Measurements from ENCODE around the gene RPS21.
A peak's percentile ranks its signal among the peaks of the same experiment; 100 is the strongest.

RPS21 gene

DNA sequence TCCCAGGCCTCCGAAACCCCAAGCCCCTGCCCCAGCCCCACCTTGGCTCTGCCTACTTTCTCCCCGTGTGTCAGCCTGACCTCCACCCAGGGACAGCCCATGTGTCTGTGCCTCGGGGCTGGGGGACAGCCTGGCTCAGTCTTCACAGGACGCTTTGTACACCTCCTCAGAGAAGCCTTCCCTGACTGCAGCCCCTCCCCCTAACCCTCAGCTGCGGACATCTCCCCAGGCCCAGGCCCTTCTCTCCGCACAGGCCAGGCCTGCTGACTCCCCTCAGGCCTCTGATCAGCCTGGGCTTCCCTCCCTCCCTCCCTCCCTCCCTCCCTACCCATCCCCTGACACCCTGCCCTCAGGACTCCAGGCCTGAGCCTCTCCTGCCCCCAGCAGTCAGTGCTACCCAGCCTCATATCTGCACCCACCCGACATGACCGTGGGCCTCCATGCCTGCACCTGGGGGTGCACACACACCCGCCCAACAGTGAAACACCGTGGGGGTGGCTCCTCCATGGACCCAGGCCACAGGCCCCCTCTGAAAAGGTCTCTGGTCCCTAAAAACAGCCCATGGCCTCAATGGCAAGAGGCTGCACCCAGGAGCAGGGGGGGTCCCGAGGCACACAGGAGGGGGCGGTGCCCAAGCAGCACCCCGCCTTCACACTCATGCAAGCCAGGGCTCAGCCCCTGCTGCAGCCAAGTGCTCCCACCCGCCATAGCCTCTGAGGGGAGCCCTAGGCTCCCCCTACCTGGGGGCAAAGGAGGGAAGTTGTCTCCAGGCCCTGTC is 32.7 kb upstream of the RPS21 start:
- no peak for DNase-seq

GRCh38 chr20:62354811-62355341 is 32.0 kb upstream of the RPS21 start:
- DNase-seq, result no peak

- peak; percentile 61 for DNase-seq
Observed at GRCh38 chr20:62355516-62355877, 31.4 kb upstream of the RPS21 start.

- peak; percentile 68 for DNase-seq
Observed at GRCh38 chr20:62355878-62356588, 30.9 kb upstream of the RPS21 start.

DNA sequence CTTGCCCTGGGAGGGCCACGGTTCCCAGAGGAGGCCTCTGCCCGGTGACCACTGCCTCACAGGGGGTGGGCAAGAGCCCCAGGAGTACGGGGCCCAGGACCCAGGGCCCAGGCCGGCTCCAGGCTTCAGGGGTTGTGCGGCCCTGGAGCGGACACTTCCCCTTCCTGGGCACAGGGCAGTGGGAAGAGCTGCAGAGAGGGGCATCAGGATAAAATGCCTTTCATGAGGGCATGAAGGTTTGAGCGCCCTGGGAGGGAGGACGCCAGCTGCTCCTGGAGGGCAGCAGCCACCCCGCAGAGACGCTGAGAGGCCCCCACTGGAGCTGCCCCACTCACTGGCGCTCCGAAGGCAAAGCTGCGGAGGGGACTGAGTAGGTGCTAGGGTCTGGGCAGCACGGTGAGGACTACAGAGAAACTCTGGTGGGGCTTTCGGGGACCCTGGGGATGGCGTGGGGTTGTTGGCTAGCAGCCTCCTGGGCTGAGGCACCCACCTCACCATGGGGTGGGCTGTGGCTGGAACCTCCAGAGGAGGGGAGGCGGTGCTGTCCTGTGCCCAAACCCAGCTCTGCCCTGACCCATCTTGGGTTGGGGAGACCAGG is 30.2 kb upstream of the RPS21 start:
- DNase-seq, result no peak

DNA sequence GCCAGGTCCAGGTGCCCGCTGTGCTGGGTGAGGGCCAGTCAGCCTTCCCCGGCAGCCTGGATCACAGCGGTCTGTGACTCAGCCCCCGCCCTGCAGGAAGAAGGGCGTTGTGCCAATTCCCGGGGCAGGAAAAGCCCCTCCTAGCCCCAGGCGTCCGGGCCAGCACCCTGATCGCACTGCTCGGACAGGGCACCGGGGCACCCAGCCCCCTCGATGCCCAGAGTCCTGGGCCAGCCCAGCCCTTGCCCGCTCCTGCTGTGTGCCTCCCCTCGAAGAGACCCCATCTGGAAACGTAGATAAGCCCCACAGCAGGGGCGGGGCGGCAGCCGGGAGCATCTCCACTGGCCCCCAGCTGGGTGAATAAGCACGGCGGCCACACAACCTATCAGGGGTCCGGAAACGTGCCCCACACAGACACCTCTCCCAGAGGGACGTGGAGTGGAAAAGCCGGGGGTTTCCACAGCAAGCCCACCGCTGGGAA is 29.7 kb upstream of the RPS21 start:
- peak; percentile 68 for DNase-seq

- DNase-seq, result no peak
Observed at GRCh38 chr20:62357681-62358080, 29.2 kb upstream of the RPS21 start.

DNA sequence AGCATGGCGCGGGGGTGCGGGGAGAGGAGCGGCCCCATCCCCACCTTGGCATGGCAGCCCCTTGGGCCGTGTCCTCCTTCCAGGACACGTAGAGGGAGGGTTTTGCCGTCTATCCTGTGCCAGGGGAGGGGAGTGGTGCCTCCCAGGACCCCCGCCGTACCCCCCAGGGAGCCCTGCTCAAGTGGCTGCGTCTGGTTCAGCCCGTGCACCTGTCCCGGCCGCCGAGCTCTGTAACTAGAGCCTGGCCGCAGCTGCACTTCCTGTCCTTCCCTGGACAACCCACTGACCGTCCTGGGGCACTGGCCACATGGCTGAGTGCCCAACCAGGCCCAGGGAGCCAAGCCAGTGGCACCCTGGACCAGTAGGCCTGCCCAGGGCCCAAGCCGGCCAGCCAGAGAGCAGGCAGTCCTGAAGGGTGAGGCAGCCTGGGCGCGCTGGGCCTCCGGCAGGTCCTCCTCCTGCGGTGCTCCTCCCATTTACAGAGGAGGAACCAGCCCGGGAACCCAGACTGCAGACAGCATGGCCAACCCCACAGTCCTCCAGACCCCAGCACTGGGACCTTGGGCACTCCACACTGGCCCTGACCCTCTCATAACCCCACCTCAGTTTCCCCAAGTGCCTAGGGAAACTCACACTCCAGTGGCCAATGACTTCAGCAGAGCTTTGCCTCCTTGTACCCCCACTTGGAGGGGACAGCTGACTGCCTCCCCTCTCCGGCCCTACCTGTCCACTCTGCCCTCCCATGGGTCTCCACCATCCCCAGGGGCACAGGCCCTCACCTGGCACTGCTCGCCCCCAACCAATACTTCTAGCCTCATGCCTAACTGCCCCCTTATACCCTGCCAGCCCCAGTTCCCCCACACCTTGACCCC is 28.5 kb upstream of the RPS21 start:
- no peak for DNase-seq

GRCh38 chr20:62359043-62359490 is 27.8 kb upstream of the RPS21 start:
- DNase-seq, result no peak

GRCh38 chr20:62359491-62360121 is 27.3 kb upstream of the RPS21 start:
- DNase-seq, result no peak

- no peak for DNase-seq
Observed at GRCh38 chr20:62360854-62361798, 25.8 kb upstream of the RPS21 start.

- DNase-seq, result no peak
Observed at GRCh38 chr20:62361799-62362589, 24.9 kb upstream of the RPS21 start.

- DNase-seq, result no peak
Observed at GRCh38 chr20:62362590-62362940, 24.3 kb upstream of the RPS21 start.

GRCh38 chr20:62362991-62363919 is 23.6 kb upstream of the RPS21 start:
- DNase-seq, result no peak

DNA sequence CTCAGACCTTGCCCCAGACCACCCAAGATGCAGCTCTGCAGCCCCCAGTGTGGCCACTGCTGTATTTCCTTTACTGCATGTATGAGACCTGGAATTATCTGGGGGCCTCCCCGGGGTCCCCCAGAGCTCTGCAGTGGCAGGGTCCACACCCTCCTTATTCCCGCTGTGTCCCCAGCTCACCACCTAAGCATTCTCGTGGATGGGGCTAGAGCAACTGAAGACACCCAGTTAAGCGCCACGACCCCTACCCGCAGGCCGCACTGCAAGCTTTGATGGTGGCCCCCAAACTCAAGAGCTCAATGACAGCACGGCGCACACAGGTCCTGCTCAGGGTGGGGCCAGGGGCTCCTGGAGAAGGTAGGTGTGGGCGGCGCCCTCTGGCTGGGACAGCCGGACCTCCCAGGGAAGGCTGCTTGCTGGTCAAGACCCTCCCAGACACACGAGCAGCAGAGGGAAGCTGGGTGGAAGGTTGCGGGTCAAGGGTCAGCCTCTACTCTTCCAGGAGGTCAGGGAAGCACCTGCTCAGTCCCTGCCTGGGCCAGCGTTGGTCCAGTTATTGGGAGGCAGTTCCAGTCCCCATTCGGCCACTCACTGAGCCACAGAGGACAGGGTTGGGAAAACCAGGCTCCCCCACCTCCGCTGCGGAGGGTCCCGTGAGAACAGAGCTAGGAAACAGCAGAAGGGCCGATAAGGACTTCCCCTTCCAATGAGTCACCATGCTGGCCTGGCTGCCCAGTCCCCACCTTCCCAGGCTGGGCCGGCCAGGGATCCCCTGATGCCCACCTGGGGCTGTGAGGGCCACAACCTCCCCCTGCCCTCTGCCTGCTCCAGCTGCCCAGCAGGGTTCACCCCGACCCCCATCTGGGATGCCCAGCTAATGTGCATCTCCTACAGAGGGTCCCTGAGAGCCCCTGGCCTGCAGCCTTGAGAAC is 22.7 kb upstream of the RPS21 start:
- DNase-seq, result no peak

- no peak for DNase-seq
Observed at GRCh38 chr20:62364911-62365736, 21.8 kb upstream of the RPS21 start.
